ENCODE results near the gene SLC16A12.

SLC16A12 gene

GRCh38 chr10:89470628-89471027, 64.8 kb downstream of the SLC16A12 start:
- Histone ChIP-seq H3K9me3 (ENCODE audit: severe bottlenecking) (no peaks in the 10 kb centered on the region), H3K36me3 (ENCODE audit: low read depth) (no peaks in the 10 kb centered on the region), H3K4me3 (ENCODE audit: severe bottlenecking) (no peak overlapping the region), H3K4me1 (ENCODE audit: insufficient read depth, poor library complexity, severe bottlenecking) (peaks cover 41% of the 10 kb centered on the region), H3K27ac (ENCODE audit: poor library complexity, severe bottlenecking) (peak overlapping the region; percentile 55), H3K27me3 (ENCODE audit: insufficient read depth, poor library complexity, severe bottlenecking) (no peaks in the 10 kb centered on the region)
- ATAC-seq (ENCODE audit: low read depth) (no peak), DNase-seq (ENCODE audit: low spot score) (no peak)
- no peak for TF ChIP-seq CTCF (IDR thresholded peaks at IDR 0.05; ENCODE audit: poor library complexity, severe bottlenecking)

GRCh38 chr10:89469517-89469916, 65.9 kb downstream of the SLC16A12 start:
- DNase-seq (ENCODE audit: low spot score) (no peak), ATAC-seq (ENCODE audit: low read depth) (0 out of 3 replicates have a peak, but pooled peaks have one; percentile 3)
- TF ChIP-seq CTCF (IDR thresholded peaks at IDR 0.05; ENCODE audit: poor library complexity, severe bottlenecking): no peak
- Histone ChIP-seq H3K4me1 (ENCODE audit: insufficient read depth, poor library complexity, severe bottlenecking) (peaks cover 42% of the 10 kb centered on the region), H3K36me3 (ENCODE audit: low read depth) (no peaks in the 10 kb centered on the region), H3K9me3 (ENCODE audit: severe bottlenecking) (no peaks in the 10 kb centered on the region), H3K27ac (ENCODE audit: poor library complexity, severe bottlenecking) (peak overlapping the region; percentile 55), H3K4me3 (ENCODE audit: severe bottlenecking) (no peak overlapping the region), H3K27me3 (ENCODE audit: insufficient read depth, poor library complexity, severe bottlenecking) (no peaks in the 10 kb centered on the region)

- no peak overlapping the region for H3K4me3 ChIP-seq (ENCODE audit: severe bottlenecking)
- ATAC-seq (ENCODE audit: low read depth) (no peak), DNase-seq (ENCODE audit: low spot score) (no peak)
- no peaks in the 10 kb centered on the region for H3K9me3 ChIP-seq (ENCODE audit: severe bottlenecking)
- no peaks in the 10 kb centered on the region for H3K27me3 ChIP-seq (ENCODE audit: insufficient read depth, poor library complexity, severe bottlenecking)
- H3K27ac ChIP-seq (ENCODE audit: poor library complexity, severe bottlenecking): peak overlapping the region; percentile 55
- H3K36me3 ChIP-seq (ENCODE audit: low read depth): no peaks in the 10 kb centered on the region
- peaks cover 42% of the 10 kb centered on the region for H3K4me1 ChIP-seq (ENCODE audit: insufficient read depth, poor library complexity, severe bottlenecking)
- TF ChIP-seq CTCF (IDR thresholded peaks at IDR 0.05; ENCODE audit: poor library complexity, severe bottlenecking): no peak
These were observed 67.0 kb downstream of the SLC16A12 start for GRCh38 chr10:89468191-89468965.

GRCh38 chr10:89466599-89467035, 68.8 kb downstream of the SLC16A12 start:
- H3K27ac ChIP-seq (ENCODE audit: poor library complexity, severe bottlenecking): peak overlapping the region; percentile 65
- ATAC-seq (ENCODE audit: low read depth): peak; percentile 99
- TF ChIP-seq CTCF (IDR thresholded peaks at IDR 0.05; ENCODE audit: poor library complexity, severe bottlenecking): peak; percentile 87

GRCh38 chr10:89465196-89465595, 70.2 kb downstream of the SLC16A12 start:
- Histone ChIP-seq H3K4me1 (ENCODE audit: insufficient read depth, poor library complexity, severe bottlenecking) (peaks cover 29% of the 10 kb centered on the region), H3K9me3 (ENCODE audit: severe bottlenecking) (no peaks in the 10 kb centered on the region), H3K36me3 (ENCODE audit: low read depth) (no peaks in the 10 kb centered on the region), H3K4me3 (ENCODE audit: severe bottlenecking) (no peak overlapping the region), H3K27ac (ENCODE audit: poor library complexity, severe bottlenecking) (peak overlapping the region; percentile 65), H3K27me3 (ENCODE audit: insufficient read depth, poor library complexity, severe bottlenecking) (no peaks in the 10 kb centered on the region)
- TF ChIP-seq CTCF (IDR thresholded peaks at IDR 0.05; ENCODE audit: poor library complexity, severe bottlenecking): no peak
- ATAC-seq (ENCODE audit: low read depth) (no peak), DNase-seq (ENCODE audit: low spot score) (no peak)

More at GRCh38 chr10:89466599-89467035, 68.8 kb downstream of the SLC16A12 start:
- no peaks in the 10 kb centered on the region for H3K9me3 ChIP-seq (ENCODE audit: severe bottlenecking)
- H3K4me1 ChIP-seq (ENCODE audit: insufficient read depth, poor library complexity, severe bottlenecking): peaks cover 39% of the 10 kb centered on the region
- DNase-seq (ENCODE audit: low spot score): peak; percentile 79
- H3K4me3 ChIP-seq (ENCODE audit: severe bottlenecking): no peak overlapping the region
- no peaks in the 10 kb centered on the region for H3K27me3 ChIP-seq (ENCODE audit: insufficient read depth, poor library complexity, severe bottlenecking)
- H3K36me3 ChIP-seq (ENCODE audit: low read depth): no peaks in the 10 kb centered on the region

All from RWPE2 (cell line).